ENCODE data around the gene HECW1. TPM values are rescaled to one million over a fixed set of nuclear protein-coding genes. Genes with fewer than 3 reads are reported as not detected.

Gene HECW1
- total RNA-seq, 2 donors from 2014 or later, result 0.04 TPM; not detected in 1

DNA sequence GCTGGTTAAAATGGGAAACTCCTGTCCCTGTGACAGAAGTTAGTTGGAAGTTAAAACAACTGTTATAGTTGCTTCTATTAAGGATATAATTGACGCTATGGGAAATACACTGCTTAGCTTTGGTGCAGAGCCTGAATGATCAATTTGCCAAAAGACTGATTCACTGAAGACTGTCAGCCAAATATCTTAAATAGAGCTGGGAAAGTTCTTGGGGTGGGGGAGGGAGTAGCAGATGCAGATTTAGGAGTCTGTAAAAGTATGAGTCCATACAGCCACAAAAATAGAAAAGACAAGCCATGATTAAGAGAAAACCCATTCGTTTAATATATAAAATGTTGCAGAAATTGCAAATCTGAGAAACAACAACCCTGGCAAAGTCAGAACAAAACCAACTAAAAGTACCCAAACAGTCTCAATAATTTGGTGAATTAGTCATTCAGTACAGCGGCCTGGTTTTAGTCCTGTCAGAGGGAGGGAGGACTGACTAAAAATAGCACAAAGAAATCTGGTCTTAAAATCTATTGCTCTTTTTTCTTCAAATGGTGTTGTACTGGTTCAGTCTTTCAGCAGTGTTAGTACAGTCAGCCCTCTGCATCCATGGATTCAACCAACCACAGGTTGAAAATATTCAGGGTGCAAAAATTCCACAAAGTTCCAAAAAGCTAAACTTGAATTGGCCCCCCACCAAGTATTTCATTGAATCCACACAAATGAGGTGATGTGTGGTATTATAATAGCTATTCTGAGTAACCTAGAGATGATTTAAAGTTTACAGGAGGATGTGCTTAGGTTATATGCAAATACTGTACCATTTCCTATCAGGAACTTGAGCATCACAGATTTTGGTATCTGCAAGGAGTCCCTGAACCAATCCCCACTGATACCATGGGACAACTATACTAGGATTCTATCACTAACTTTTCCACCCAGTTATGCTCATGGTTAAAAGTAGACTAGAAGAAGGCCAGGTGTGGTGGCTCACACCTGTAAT lies 500.4 kb downstream of the HECW1 start:
- Histone ChIP-seq H3K9me3 (no peaks in the 10 kb centered on the region), H3K4me3 (no peak overlapping the region), H3K27ac (peak overlapping the region in 1 of 2 donors; percentile 14), H3K4me1 (peaks cover 0 to 20% of the 10 kb centered on the region in 2 donors), H3K27me3 (no peaks in the 10 kb centered on the region), H3K36me3 (peaks cover 16% of the 10 kb centered on the region)
- DNase-seq (ENCODE audit: low spot score), result no peak
- TF ChIP-seq, protein P1, sequence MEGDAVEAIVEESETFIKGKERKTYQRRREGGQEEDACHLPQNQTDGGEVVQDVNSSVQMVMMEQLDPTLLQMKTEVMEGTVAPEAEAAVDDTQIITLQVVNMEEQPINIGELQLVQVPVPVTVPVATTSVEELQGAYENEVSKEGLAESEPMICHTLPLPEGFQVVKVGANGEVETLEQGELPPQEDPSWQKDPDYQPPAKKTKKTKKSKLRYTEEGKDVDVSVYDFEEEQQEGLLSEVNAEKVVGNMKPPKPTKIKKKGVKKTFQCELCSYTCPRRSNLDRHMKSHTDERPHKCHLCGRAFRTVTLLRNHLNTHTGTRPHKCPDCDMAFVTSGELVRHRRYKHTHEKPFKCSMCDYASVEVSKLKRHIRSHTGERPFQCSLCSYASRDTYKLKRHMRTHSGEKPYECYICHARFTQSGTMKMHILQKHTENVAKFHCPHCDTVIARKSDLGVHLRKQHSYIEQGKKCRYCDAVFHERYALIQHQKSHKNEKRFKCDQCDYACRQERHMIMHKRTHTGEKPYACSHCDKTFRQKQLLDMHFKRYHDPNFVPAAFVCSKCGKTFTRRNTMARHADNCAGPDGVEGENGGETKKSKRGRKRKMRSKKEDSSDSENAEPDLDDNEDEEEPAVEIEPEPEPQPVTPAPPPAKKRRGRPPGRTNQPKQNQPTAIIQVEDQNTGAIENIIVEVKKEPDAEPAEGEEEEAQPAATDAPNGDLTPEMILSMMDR (IDR thresholded peaks at IDR 0.05), result no peak

Small RNA genes lying within 50 kb of the gene (microRNA-seq; reads per million reads assigned to microRNA genes)
- 0 reads per million in 2 donors for gene MIR3943 (ENCODE audit: borderline number of aligned reads in 2 of 2, borderline replicate concordance in 1 of 2)

Other genes with a start within 250 kb of the HECW1 start
- 10 to 100 TPM in 1 of 2 donors, 1 to 10 TPM in 1; 4.4 to 10.6 TPM for gene C7orf25, start 200.6 kb upstream of the HECW1 start, total RNA-seq
- 10 to 100 TPM; 50.7 to 61.8 TPM for gene PSMA2, start 180.5 kb upstream of the HECW1 start, total RNA-seq
- gene MRPL32, start 180.3 kb upstream of the HECW1 start, total RNA-seq, result 10 to 100 TPM; 36.1 to 53.1 TPM

Measured in right atrium auricular region (tissue), 2 donors.